Stimulated activated CD8-positive, alpha-beta memory T cell treated with anti-CD3 and anti-CD28 coated beads, Interleukin-4, amount 100 ng/mL, for 4 hours (primary cell): Measurements from ENCODE around the gene KLHL41.
"Not testable (repeated sequence)": the region's sequence is repeated elsewhere in the genome, so short reads cannot be mapped to it uniquely, and the experiment has no call there.

ENCODE experiments used
- DNase-seq, 2 donors: peaks; one replicate each; pipeline ENCODE4 v3.0.0-alpha.2; 2020; ENCODE audit warnings: low read depth in 2 of 2, low spot score in 1 of 2

KLHL41 gene

GRCh38 chr2:169507698-169508097 lies 1.8 kb upstream of the KLHL41 start:
- DNase-seq = no peak

- DNase-seq = no peak
Measured at GRCh38 chr2:169509955-169510354, 453 bp downstream of the KLHL41 start.

- no peak for DNase-seq
Measured at GRCh38 chr2:169510496-169510895, 994 bp downstream of the KLHL41 start.

GRCh38 chr2:169511818-169512217 lies 2.3 kb downstream of the KLHL41 start:
- DNase-seq = no peak

- DNase-seq = no peak
Measured at GRCh38 chr2:169512525-169512924, 3.0 kb downstream of the KLHL41 start.

- no peak for DNase-seq
Measured at GRCh38 chr2:169513094-169513493, 3.6 kb downstream of the KLHL41 start.

GRCh38 chr2:169513926-169514325 lies 4.4 kb downstream of the KLHL41 start:
- DNase-seq = no peak

GRCh38 chr2:169514758-169515157 lies 5.3 kb downstream of the KLHL41 start:
- DNase-seq = not testable (repeated sequence)

GRCh38 chr2:169516488-169516995 lies 7.0 kb downstream of the KLHL41 start:
- not testable (repeated sequence) for DNase-seq

GRCh38 chr2:169520896-169521295 lies 11.4 kb downstream of the KLHL41 start:
- DNase-seq = no peak

- no peak for DNase-seq
Measured at GRCh38 chr2:169523681-169524080, 14.2 kb downstream of the KLHL41 start.

GRCh38 chr2:169525434-169525833 lies 15.9 kb downstream of the KLHL41 start:
- DNase-seq = no peak

- DNase-seq = no peak
Measured at GRCh38 chr2:169526451-169526850, 16.9 kb downstream of the KLHL41 start.

GRCh38 chr2:169528271-169528701 lies 18.8 kb downstream of the KLHL41 start:
- DNase-seq = peak; percentile 36 to 68

GRCh38 chr2:169539460-169539859 lies 30.0 kb downstream of the KLHL41 start:
- not testable (repeated sequence) for DNase-seq

- DNase-seq = no peak
Measured at GRCh38 chr2:169540146-169540545, 30.6 kb downstream of the KLHL41 start.

- DNase-seq = no peak
Measured at GRCh38 chr2:169542433-169542832, 32.9 kb downstream of the KLHL41 start.

- no peak for DNase-seq
Measured at GRCh38 chr2:169546756-169547155, 37.3 kb downstream of the KLHL41 start.

- DNase-seq = no peak
Measured at GRCh38 chr2:169561364-169561763, 51.9 kb downstream of the KLHL41 start.

- not testable (repeated sequence) for DNase-seq
Measured at GRCh38 chr2:169562084-169562483, 52.6 kb downstream of the KLHL41 start.

GRCh38 chr2:169562519-169562918 lies 53.0 kb downstream of the KLHL41 start:
- DNase-seq = no peak

GRCh38 chr2:169565686-169566085 lies 56.2 kb downstream of the KLHL41 start:
- DNase-seq = no peak

GRCh38 chr2:169569948-169570347 lies 60.4 kb downstream of the KLHL41 start:
- no peak for DNase-seq

- not testable (repeated sequence) for DNase-seq
Measured at GRCh38 chr2:169570752-169571151, 61.2 kb downstream of the KLHL41 start.
